CD4-positive, alpha-beta memory T cell (primary cell): ENCODE measurements around the gene XPNPEP2. TPM values are rescaled to one million over a fixed set of nuclear protein-coding genes. Genes with fewer than 3 reads are reported as not detected.
A peak's percentile ranks its signal among the peaks of the same experiment; 100 is the strongest.

Source experiments
- CTCF ChIA-PET: fragments of 350-600 bp; sonication (Branson Sonifier 250); formaldehyde crosslinking; loops from one replicate; lab custom pipeline; 2021; ENCODE audit warnings: inconsistent platforms; ENCODE audit not compliant: partially characterized antibody; lab: Charles Lee
- POLR2A ChIA-PET: fragments of 350-600 bp; sonication (Branson Sonifier 250); formaldehyde crosslinking; loops from one replicate; lab custom pipeline; 2021; ENCODE audit not compliant: partially characterized antibody; lab: Charles Lee
- DNase-seq, 5 donors: peaks; one replicate each; pipeline versions ENCODE4 v3.0.0 to v3.0.0-alpha.2; 2020 to 2022; ENCODE audit warnings: mixed read lengths in 1 of 5
- H3K27ac ChIP-seq: one replicate; pipeline ENCODE4 v1.7.0; 2013; ENCODE audit warnings: low read depth, low read length
- H3K27me3 ChIP-seq: 2 replicates; pipeline ENCODE4 v1.7.0; 2013; ENCODE audit warnings: mild to moderate bottlenecking, low read length, moderate library complexity; ENCODE audit not compliant: insufficient read depth
- H3K36me3 ChIP-seq: 2 replicates; pipeline ENCODE4 v1.7.0; 2013; ENCODE audit warnings: mild to moderate bottlenecking, low read length, moderate library complexity; ENCODE audit not compliant: insufficient read depth
- H3K4me1 ChIP-seq: 2 replicates; pipeline ENCODE4 v1.7.0; 2013; ENCODE audit warnings: mild to moderate bottlenecking, low read length, moderate library complexity; ENCODE audit not compliant: insufficient read depth
- H3K4me3 ChIP-seq, 2 donors: one replicate each; pipeline ENCODE4 v1.7.0; 2013; ENCODE audit warnings: low read length in 2 of 2, mild to moderate bottlenecking in 1 of 2
- H3K9me3 ChIP-seq, 2 donors: one replicate each; pipeline ENCODE4 v1.7.0; 2013; ENCODE audit warnings: low read length in 2 of 2, control low read depth in 1 of 2; ENCODE audit not compliant: control insufficient read depth in 1 of 2
- H3K27ac Mint-ChIP-seq, 7 donors: one replicate each; pipeline ENCODE4 v1.8.0; 2020 to 2021; ENCODE audit warnings: mixed read lengths in 7 of 7, mild to moderate bottlenecking in 6 of 7, inconsistent platforms in 3 of 7, moderate library complexity in 3 of 7
- H3K27me3 Mint-ChIP-seq, 2 donors: one replicate each; pipeline ENCODE4 v1.8.0; 2020 to 2021; ENCODE audit warnings: mixed read lengths in 2 of 2
- H3K36me3 Mint-ChIP-seq, 2 donors: one replicate each; pipeline ENCODE4 v1.8.0; 2020 to 2021; ENCODE audit warnings: mixed read lengths in 2 of 2, inconsistent platforms in 1 of 2, mild to moderate bottlenecking in 1 of 2
- H3K4me1 Mint-ChIP-seq, 4 donors: one replicate each; pipeline ENCODE4 v1.8.0; 2020 to 2021; ENCODE audit warnings: mixed read lengths in 4 of 4, mild to moderate bottlenecking in 1 of 4
- H3K4me3 Mint-ChIP-seq, 8 donors: one replicate each; pipeline ENCODE4 v1.8.0; 2020 to 2021; ENCODE audit warnings: mixed read lengths in 8 of 8, mild to moderate bottlenecking in 7 of 8, moderate library complexity in 6 of 8, inconsistent platforms in 3 of 8
- H3K9me3 Mint-ChIP-seq, 8 donors: one replicate each; pipeline ENCODE4 v1.8.0; 2020 to 2021; ENCODE audit warnings: mixed read lengths in 8 of 8, mild to moderate bottlenecking in 5 of 8, inconsistent platforms in 3 of 8, moderate library complexity in 1 of 8
- intact Hi-C: fragments of 100-400 bp; cut with micrococcal nuclease; formaldehyde crosslinking; loops from one replicate; pipeline ENCODE4 v1.15.1; 2023
- polyA plus RNA-seq, 2 donors: library from polyadenylated mRNA; unstranded; fragments of 300-500 nt; fragmentation: Illumina TruSeq; gene quantifications; one replicate each; pipeline ENCODE4 v1.2.3, GENCODE V29; 2021
- total RNA-seq, 2 experiments: library from RNA; stranded (reverse); gene quantifications; one replicate each; pipeline ENCODE4 v1.2.3, GENCODE V29; 2021

XPNPEP2 gene
- total and polyA plus RNA-seq, 4 experiments from 2014 or later = 0.32 to 0.90 (median 0.41) TPM

DNA sequence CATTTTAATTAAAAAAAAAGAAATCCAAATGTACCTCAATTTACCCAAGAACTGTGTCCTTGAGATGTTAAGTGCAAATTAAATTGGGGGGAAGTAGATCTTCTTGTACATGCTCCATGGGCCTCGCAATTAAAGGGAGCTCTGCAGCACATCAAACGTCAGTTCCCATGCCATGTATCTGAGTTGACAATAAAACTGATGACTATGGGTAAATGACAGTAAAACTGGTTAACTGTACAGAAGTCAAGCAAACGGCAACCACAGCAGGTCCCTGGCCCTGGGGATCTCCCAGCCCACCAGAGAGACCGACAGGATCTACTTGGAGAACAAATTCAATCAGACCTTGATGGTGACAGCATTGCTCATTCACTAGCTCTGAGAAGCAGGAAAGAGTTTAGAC lies 32.8 kb upstream of the XPNPEP2 start:
- Histone ChIP-seq H3K36me3 (no peaks in the 10 kb centered on the region), H3K9me3 (no peaks in the 10 kb centered on the region), H3K27me3 (no peaks in the 10 kb centered on the region), H3K4me3 (no peak overlapping the region), H3K27ac (no peak overlapping the region), H3K4me1 (no peaks in the 10 kb centered on the region)
- Mint-ChIP-seq H3K36me3 (no peaks in the 10 kb centered on the region), H3K4me1 (no peaks in the 10 kb centered on the region), H3K4me3 (no peak overlapping the region), H3K27ac (no peak overlapping the region), H3K27me3 (peaks cover 0 to 2% of the 10 kb centered on the region in 2 donors), H3K9me3 (peaks cover 0 to 8% (median 0%) of the 10 kb centered on the region in 8 donors)
- CTCF ChIA-PET = no interaction called here
- no peak for DNase-seq
- POLR2A ChIA-PET = no interaction called here
- intact Hi-C loops = no loop called here

DNA sequence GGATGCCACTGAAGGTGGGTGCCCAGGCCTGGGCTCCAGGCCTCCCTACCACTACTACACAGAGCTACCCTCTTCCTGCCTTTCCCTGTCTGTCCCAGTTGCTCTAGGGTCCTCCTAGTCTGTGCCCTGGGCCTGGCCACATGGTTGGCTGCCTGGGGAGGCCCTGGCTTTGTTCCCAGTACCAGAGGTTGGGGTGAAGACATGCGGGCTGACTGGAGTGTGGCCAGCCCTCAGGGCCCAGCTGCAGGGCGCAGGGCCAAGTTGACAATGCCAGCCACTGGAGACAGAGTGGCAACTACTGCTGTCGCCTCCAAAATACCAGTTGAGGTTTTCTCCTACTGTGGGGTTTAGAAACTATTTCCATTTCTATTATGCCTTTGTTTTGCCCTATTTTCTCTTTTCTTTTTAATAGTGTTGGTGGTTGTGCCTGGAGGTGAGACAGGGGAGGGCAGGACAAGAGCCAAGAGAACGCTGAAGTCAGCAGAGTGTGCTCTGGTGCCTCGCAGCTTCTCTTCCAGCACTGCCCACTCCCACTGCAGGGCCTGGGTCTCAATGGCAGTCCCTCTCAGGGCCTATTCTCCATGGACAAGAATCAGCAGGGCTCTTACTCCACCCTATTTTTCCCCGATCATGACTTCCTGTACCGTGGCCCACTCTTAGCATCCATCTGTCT lies 32.2 kb upstream of the XPNPEP2 start:
- no peak overlapping the region for H3K4me3 Mint-ChIP-seq
- Histone ChIP-seq H3K4me1 (no peaks in the 10 kb centered on the region), H3K27me3 (no peaks in the 10 kb centered on the region), H3K36me3 (no peaks in the 10 kb centered on the region), H3K27ac (no peak overlapping the region), H3K4me3 (no peak overlapping the region), H3K9me3 (no peaks in the 10 kb centered on the region)
- ChIA-PET CTCF (no interaction called here), POLR2A (no interaction called here)
- peaks cover 0 to 2% of the 10 kb centered on the region in 2 donors for H3K27me3 Mint-ChIP-seq
- H3K27ac Mint-ChIP-seq = no peak overlapping the region
- H3K36me3 Mint-ChIP-seq = no peaks in the 10 kb centered on the region
- peaks cover 0 to 8% (median 0%) of the 10 kb centered on the region in 8 donors for H3K9me3 Mint-ChIP-seq
- DNase-seq = no peak
- no peaks in the 10 kb centered on the region for H3K4me1 Mint-ChIP-seq
- intact Hi-C loops = no loop called here

DNA sequence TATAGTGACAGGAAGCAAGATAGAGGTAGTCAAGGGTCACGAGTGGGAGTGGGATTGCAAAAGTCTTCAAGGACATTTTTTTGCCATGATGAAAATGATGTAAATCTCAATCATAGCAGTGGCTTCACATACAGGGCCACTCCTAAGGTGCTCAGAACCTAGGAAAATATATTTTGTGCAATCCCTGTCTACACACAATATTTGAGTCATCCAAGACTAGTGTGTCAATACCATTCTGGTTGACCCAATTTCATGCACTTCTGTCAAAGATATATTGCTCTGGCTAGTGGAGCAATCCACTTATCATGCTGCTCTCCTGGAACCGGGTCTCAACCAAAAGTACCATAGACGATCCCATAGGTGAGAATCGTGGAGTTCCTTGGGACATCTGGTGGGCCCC lies 24.2 kb upstream of the XPNPEP2 start:
- ChIA-PET POLR2A (no interaction called here), CTCF (interaction anchor here (2.0 kb wide), 1 partner anchor 11 kb away, joined by 5 read pairs; no protein-coding TSS in a partner anchor)
- Histone ChIP-seq H3K4me3 (no peak overlapping the region), H3K27me3 (no peaks in the 10 kb centered on the region), H3K36me3 (no peaks in the 10 kb centered on the region), H3K27ac (no peak overlapping the region), H3K9me3 (no peaks in the 10 kb centered on the region), H3K4me1 (no peaks in the 10 kb centered on the region)
- Mint-ChIP-seq H3K27me3 (no peaks in the 10 kb centered on the region), H3K4me1 (no peaks in the 10 kb centered on the region), H3K27ac (no peak overlapping the region), H3K4me3 (no peak overlapping the region), H3K36me3 (no peaks in the 10 kb centered on the region), H3K9me3 (no peaks in the 10 kb centered on the region)
- no peak for DNase-seq
- intact Hi-C loops = no loop called here

DNA sequence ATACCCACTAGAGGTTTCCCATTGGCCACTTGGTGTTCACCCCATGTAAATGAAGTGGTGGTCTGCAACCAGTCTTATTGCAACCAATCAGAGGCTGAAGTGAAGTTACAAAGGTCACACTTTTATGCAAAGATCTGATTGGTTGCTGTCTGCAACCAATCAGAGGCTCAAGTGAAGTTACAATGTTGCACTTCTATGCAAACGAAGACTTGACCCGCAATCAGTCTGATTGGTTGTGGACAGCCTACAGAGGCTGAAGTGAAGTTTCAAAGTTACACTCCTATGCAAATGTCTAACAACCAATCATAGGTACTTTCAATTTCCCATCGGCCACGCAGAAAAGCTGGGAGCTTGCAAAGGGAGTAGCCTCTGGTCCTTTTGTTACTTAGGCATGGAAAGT lies 22.3 kb upstream of the XPNPEP2 start:
- DNase-seq = no peak
- Histone ChIP-seq H3K36me3 (no peaks in the 10 kb centered on the region), H3K9me3 (no peaks in the 10 kb centered on the region), H3K4me3 (no peak overlapping the region), H3K27ac (no peak overlapping the region), H3K4me1 (no peaks in the 10 kb centered on the region), H3K27me3 (no peaks in the 10 kb centered on the region)
- intact Hi-C loops = no loop called here
- H3K27ac Mint-ChIP-seq = no peak overlapping the region
- H3K4me3 Mint-ChIP-seq = no peak overlapping the region
- H3K9me3 Mint-ChIP-seq = no peaks in the 10 kb centered on the region
- ChIA-PET POLR2A (no interaction called here), CTCF (no interaction called here)
- H3K4me1 Mint-ChIP-seq = peaks cover 0 to 6% (median 2%) of the 10 kb centered on the region in 4 donors
- no peaks in the 10 kb centered on the region for H3K36me3 Mint-ChIP-seq
- no peaks in the 10 kb centered on the region for H3K27me3 Mint-ChIP-seq

DNA sequence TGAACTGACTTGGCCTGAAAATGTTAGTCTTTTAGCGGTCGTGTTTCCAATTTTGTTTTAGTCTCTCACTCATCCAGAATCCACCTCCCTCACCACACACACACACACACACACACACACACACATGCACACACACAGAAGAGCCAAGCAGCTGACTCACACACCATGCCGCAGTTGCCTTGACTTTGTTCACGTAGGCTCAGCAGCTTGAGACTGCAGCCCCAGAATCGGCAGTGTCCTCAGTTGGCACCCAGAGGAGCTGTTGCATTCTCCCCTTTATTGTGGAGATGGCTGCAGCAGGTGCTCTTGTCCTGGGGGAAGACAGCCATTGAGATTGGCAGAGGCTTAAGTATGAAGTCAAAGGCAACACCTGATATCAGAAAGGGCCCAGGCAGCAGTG lies 20.9 kb upstream of the XPNPEP2 start:
- no peak overlapping the region for H3K4me3 ChIP-seq
- ChIA-PET CTCF (no interaction called here), POLR2A (no interaction called here)
- Mint-ChIP-seq H3K4me3 (no peak overlapping the region), H3K9me3 (no peaks in the 10 kb centered on the region), H3K36me3 (no peaks in the 10 kb centered on the region), H3K4me1 (peaks cover 7 to 18% (median 10%) of the 10 kb centered on the region in 4 donors), H3K27me3 (no peaks in the 10 kb centered on the region), H3K27ac (no peak overlapping the region)
- no peak for DNase-seq
- intact Hi-C loops = no loop called here
- H3K27me3 ChIP-seq = no peaks in the 10 kb centered on the region
- H3K27ac ChIP-seq = no peak overlapping the region
- peaks cover 11% of the 10 kb centered on the region for H3K4me1 ChIP-seq
- no peaks in the 10 kb centered on the region for H3K36me3 ChIP-seq
- no peaks in the 10 kb centered on the region for H3K9me3 ChIP-seq

DNA sequence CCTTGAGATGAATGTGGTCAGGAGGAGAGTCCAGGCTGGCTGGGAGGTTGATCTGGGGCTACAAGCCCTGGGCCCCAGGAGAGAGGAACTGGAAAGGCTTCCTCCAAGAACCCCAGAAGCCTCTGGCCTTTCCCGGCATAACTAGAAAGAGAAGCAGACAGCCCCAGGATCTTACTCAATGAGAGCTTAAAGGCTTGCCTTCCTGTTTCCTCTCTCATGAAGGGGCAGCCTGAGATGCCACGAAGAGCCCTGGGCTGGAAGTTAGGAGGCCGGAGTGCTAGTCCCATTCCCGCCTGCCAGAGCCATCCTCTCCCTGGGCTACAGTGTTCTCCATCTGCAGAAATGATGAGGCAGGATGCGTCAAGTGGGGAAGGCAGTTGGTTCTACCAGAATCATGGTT lies 20.1 kb upstream of the XPNPEP2 start:
- Histone ChIP-seq H3K27me3 (no peaks in the 10 kb centered on the region), H3K27ac (no peak overlapping the region), H3K4me3 (no peak overlapping the region), H3K36me3 (no peaks in the 10 kb centered on the region), H3K4me1 (peaks cover 11% of the 10 kb centered on the region), H3K9me3 (no peaks in the 10 kb centered on the region)
- CTCF ChIA-PET = no interaction called here
- no peak for DNase-seq
- intact Hi-C loops = no loop called here
- H3K36me3 Mint-ChIP-seq = no peaks in the 10 kb centered on the region
- no peaks in the 10 kb centered on the region for H3K9me3 Mint-ChIP-seq
- POLR2A ChIA-PET = no interaction called here
- H3K4me1 Mint-ChIP-seq = peaks cover 7 to 18% (median 10%) of the 10 kb centered on the region in 4 donors
- no peak overlapping the region for H3K4me3 Mint-ChIP-seq
- peak overlapping the region in 1 of 7 donors; percentile 10 for H3K27ac Mint-ChIP-seq
- H3K27me3 Mint-ChIP-seq = no peaks in the 10 kb centered on the region

DNA sequence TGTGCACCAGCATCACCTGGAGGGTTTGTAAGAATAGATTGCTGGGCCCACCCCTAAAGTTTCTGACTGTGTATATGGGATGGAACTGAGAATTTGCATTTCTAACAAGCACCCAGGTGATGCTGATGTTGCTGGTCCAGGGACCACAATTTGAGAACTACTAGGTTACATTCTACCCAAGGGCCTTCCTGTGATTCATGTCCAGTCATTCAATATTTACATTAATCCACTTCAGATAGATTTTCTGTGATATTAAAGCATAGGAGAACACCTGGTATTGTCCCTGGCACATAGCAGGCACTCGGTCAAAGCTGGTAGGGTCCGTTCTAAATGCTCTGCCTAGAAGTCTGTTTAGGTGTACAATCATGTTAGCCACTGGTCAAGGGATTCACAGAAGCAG lies 19.5 kb upstream of the XPNPEP2 start:
- no peaks in the 10 kb centered on the region for H3K27me3 Mint-ChIP-seq
- Histone ChIP-seq H3K9me3 (no peaks in the 10 kb centered on the region), H3K27ac (no peak overlapping the region), H3K4me3 (no peak overlapping the region), H3K4me1 (peaks cover 11% of the 10 kb centered on the region), H3K36me3 (no peaks in the 10 kb centered on the region), H3K27me3 (no peaks in the 10 kb centered on the region)
- H3K27ac Mint-ChIP-seq = no peak overlapping the region
- no peaks in the 10 kb centered on the region for H3K9me3 Mint-ChIP-seq
- ChIA-PET CTCF (no interaction called here), POLR2A (no interaction called here)
- H3K4me3 Mint-ChIP-seq = no peak overlapping the region
- peaks cover 7 to 20% (median 11%) of the 10 kb centered on the region in 4 donors for H3K4me1 Mint-ChIP-seq
- no peak for DNase-seq
- intact Hi-C loops = no loop called here
- no peaks in the 10 kb centered on the region for H3K36me3 Mint-ChIP-seq
